Activated CD8-positive, alpha-beta T cell treated with anti-CD3 and anti-CD28 coated beads, Interleukin-2, amount 10 ng/mL, durations not matched to agents 7 days and 5 days (primary cell): ENCODE results near the gene STARD5. TPM values are rescaled to one million over a fixed set of nuclear protein-coding genes. Genes with fewer than 3 reads are reported as not detected.

ENCODE experiments used
- ATAC-seq: fragments of 150-1000 bp; cut with Tn5 transposase; one replicate; pipeline ENCODE4 v1.10.0; 2021; ENCODE audit warnings: moderate library complexity
- CTCF ChIA-PET: fragments of 350-600 bp; sonication (Branson Sonifier 250); formaldehyde crosslinking; loops from one replicate; lab custom pipeline; 2021; ENCODE audit warnings: antibody characterized with exemption; lab: Charles Lee
- POLR2A ChIA-PET: fragments of 350-600 bp; sonication (Branson Sonifier 250); formaldehyde crosslinking; loops from one replicate; lab custom pipeline; 2021; ENCODE audit warnings: antibody characterized with exemption; lab: Charles Lee
- DNase-seq: peaks from one replicate; pipeline ENCODE4 v3.0.0-alpha.2; 2020
- H3K27ac Mint-ChIP-seq: one replicate; pipeline ENCODE4 v1.8.0; 2021; ENCODE audit warnings: mild to moderate bottlenecking, mixed read lengths
- H3K27me3 Mint-ChIP-seq: one replicate; pipeline ENCODE4 v1.8.0; 2021; ENCODE audit warnings: low read depth, mixed read lengths
- H3K36me3 Mint-ChIP-seq: one replicate; pipeline ENCODE4 v1.8.0; 2021; ENCODE audit warnings: low read depth, mixed read lengths
- H3K4me1 Mint-ChIP-seq: one replicate; pipeline ENCODE4 v1.8.0; 2021; ENCODE audit warnings: low read depth, mixed read lengths
- H3K4me3 Mint-ChIP-seq: one replicate; pipeline ENCODE4 v1.8.0; 2021; ENCODE audit warnings: mild to moderate bottlenecking, mixed read lengths
- H3K9me3 Mint-ChIP-seq: one replicate; pipeline ENCODE4 v1.8.0; 2022; ENCODE audit warnings: mixed read lengths; ENCODE audit not compliant: insufficient read depth
- total RNA-seq, 2 experiments: library from RNA; stranded (reverse); gene quantifications; one replicate each; pipeline ENCODE4 v1.2.3, GENCODE V29; 2021

Gene STARD5
- total RNA-seq, 2 experiments from 2014 or later: 4.9 to 5.3 TPM

GRCh38 chr15:81299156-81299555 lies 24.8 kb downstream of the STARD5 start:
- Mint-ChIP-seq H3K36me3 (peaks cover 83% of the 10 kb centered on the region), H3K27ac (peak overlapping the region; percentile 93), H3K4me3 (peak overlapping the region; percentile 99), H3K9me3 (no peaks in the 10 kb centered on the region), H3K27me3 (no peaks in the 10 kb centered on the region), H3K4me1 (peaks cover 53% of the 10 kb centered on the region)
- ATAC-seq (no peak), DNase-seq (no peak)
- CTCF ChIA-PET: interaction anchor here (1.0 to 16.6 kb wide), 9 partner anchors 8 to 102 kb away, joined by 3 to 243 read pairs (median 6); no protein-coding TSS in a partner anchor
- POLR2A ChIA-PET: interaction anchor here (0.6 to 5.2 kb wide), 7 partner anchors 7 to 299 kb away, joined by 3 to 72 read pairs (median 9); no protein-coding TSS in a partner anchor

GRCh38 chr15:81298611-81299010 lies 25.3 kb downstream of the STARD5 start:
- ATAC-seq (no peak), DNase-seq (no peak)
- Mint-ChIP-seq H3K4me3 (peak overlapping the region; percentile 99), H3K36me3 (peaks cover 77% of the 10 kb centered on the region), H3K27ac (peak overlapping the region; percentile 93), H3K27me3 (no peaks in the 10 kb centered on the region), H3K4me1 (peaks cover 53% of the 10 kb centered on the region), H3K9me3 (no peaks in the 10 kb centered on the region)
- ChIA-PET POLR2A (interaction anchor here (0.6 to 5.2 kb wide), 7 partner anchors 7 to 33 kb away, joined by 4 to 72 read pairs (median 9); no protein-coding TSS in a partner anchor), CTCF (interaction anchor here (1.0 to 16.6 kb wide), 8 partner anchors 8 to 103 kb away, joined by 3 to 243 read pairs (median 6); no protein-coding TSS in a partner anchor)

DNA sequence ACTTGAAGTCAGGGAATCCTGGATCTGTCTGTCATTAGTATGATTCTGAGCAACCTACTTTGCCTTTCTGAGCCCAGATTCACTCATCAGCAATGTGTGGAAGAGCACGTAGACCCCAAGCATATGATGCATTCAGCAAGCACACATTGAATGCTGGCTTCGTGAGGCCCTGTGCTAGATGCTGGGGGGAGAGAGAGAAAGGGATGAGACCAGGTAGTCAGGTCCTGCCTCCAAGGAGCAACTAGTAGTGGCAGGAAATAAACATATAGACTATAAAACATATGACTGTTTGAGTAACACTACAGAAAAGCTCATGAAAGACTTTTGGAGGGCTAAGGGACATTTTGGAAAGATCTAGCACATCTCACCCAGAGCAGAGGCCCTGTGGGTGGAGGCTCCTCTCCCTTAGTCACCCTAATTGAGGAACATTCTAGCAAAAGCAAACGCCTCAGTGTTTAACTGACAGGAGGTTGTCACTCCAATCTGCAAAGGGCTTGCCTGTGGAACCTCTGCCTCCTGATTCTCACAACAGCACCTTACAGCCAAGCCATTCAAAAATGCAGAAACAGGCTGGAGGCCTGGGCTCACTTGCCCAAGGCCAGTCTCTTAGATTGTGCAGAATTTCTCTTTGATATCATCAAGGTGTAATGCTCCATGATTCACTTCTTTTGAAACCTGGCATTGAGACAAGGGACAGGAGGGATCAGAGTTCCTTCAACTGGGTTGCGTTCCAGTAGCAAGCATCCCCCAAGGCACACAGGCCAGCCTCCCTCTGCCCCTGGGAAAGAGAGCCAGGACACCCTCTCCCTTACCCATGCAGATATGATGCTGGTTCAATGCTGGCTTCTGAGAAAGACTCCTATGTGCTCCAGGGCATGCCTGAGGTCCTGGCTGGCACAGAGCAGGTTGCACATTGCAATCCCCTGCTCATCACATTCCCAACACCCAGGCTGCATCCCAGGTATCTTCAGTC lies 26.1 kb downstream of the STARD5 start:
- Mint-ChIP-seq H3K27me3 (no peaks in the 10 kb centered on the region), H3K9me3 (no peaks in the 10 kb centered on the region), H3K4me3 (peak overlapping the region; percentile 99), H3K4me1 (peaks cover 53% of the 10 kb centered on the region), H3K36me3 (peaks cover 70% of the 10 kb centered on the region), H3K27ac (peak overlapping the region; percentile 93)
- no peak for DNase-seq
- ATAC-seq: no peak
- ChIA-PET POLR2A (interaction anchor here (0.6 to 8.9 kb wide), 6 partner anchors 10 to 1240 kb away, joined by 3 to 117 read pairs (median 6); no protein-coding TSS in a partner anchor), CTCF (interaction anchor here (1.0 to 16.6 kb wide), 8 partner anchors 9 to 104 kb away, joined by 3 to 243 read pairs (median 6); no protein-coding TSS in a partner anchor)

DNA sequence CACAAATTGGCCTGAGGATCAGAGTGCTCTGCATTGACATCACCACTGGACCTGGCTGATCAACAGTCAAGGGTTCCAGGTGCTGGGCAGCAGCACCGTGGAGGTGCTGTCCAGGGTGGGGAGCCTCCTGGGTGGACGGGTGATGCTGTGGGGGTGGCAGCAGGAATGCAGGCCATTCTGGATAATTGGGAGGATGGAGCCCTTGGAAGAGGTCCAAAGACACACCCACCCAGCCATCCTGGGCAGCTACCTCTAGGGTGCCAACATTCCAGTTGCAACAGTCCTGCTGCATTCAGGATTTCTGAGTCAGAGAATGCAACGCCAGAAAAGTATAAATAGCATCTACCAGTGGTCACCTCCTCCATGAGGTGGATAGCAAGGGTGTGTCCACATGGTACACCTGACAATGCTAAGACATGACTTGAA lies 26.8 kb downstream of the STARD5 start:
- H3K27ac Mint-ChIP-seq: peak overlapping the region; percentile 93
- H3K4me1 Mint-ChIP-seq: peaks cover 53% of the 10 kb centered on the region
- H3K4me3 Mint-ChIP-seq: peak overlapping the region; percentile 99
- DNase-seq (no peak), ATAC-seq (no peak)
- ChIA-PET POLR2A (interaction anchor here (0.6 to 8.9 kb wide), 9 partner anchors 11 to 1241 kb away, joined by 3 to 117 read pairs (median 3); no protein-coding TSS in a partner anchor), CTCF (interaction anchor here (1.0 to 16.6 kb wide), 9 partner anchors 10 to 31 kb away, joined by 3 to 243 read pairs (median 8); partner anchors contain the start of gene STARD5)
- peaks cover 65% of the 10 kb centered on the region for H3K36me3 Mint-ChIP-seq
- H3K9me3 Mint-ChIP-seq: no peaks in the 10 kb centered on the region
- no peaks in the 10 kb centered on the region for H3K27me3 Mint-ChIP-seq

DNA sequence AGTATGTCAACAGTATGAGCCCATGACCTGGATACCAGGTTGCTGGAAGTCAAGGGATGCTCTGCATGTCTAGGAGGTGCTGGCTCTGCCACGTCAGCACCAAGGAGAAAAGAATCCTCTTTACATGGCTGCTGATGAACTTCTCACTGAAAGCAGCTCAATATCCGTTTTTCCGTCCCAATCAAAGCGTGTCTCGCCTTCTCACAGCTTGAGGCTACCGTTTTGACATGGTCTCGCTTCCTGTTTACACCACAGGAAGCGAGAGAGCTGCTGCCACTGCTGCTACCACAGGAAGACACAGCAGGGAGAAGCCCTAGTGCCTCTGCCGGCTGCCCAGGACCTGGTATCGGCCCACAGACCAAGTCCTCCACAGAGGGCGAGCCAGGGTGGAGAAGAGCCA lies 27.3 kb downstream of the STARD5 start:
- ChIA-PET POLR2A (interaction anchor here (0.6 to 8.9 kb wide), 7 partner anchors 10 to 35 kb away, joined by 3 to 117 read pairs (median 4); no protein-coding TSS in a partner anchor), CTCF (interaction anchor here (0.9 to 16.6 kb wide), 10 partner anchors 10 to 31 kb away, joined by 3 to 243 read pairs (median 8); partner anchors contain the start of gene STARD5)
- Mint-ChIP-seq H3K4me1 (peaks cover 53% of the 10 kb centered on the region), H3K4me3 (peak overlapping the region; percentile 99), H3K27me3 (no peaks in the 10 kb centered on the region), H3K36me3 (peaks cover 60% of the 10 kb centered on the region), H3K27ac (peak overlapping the region; percentile 93), H3K9me3 (no peaks in the 10 kb centered on the region)
- DNase-seq (peak; percentile 90), ATAC-seq (peak; percentile 72)

DNA sequence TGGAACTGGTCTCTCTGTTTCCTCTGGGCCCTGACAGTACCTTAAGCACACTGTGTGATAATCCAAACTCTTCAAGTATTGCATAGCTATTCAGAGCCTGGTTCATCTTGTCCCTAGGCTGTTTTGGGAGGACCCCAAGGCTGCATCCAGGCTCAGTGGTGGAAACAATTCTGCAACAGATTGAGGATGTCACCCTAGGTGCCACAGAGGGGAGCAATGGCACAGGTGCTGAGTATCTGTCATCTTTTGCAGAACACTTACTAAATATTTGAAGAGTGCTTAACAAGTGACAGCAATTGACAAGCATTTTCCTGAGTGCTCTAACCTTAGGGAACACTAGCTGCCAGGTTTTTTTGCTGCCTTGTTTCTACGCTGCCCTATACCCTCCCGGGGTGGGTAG lies 27.8 kb downstream of the STARD5 start:
- DNase-seq (no peak), ATAC-seq (peak; percentile 0)
- POLR2A ChIA-PET: interaction anchor here (0.6 to 8.9 kb wide), 7 partner anchors 10 to 307 kb away, joined by 3 to 117 read pairs (median 4); no protein-coding TSS in a partner anchor
- CTCF ChIA-PET: interaction anchor here (0.9 to 16.6 kb wide), 11 partner anchors 10 to 31 kb away, joined by 3 to 243 read pairs (median 7); partner anchors contain the start of gene STARD5
- peaks cover 57% of the 10 kb centered on the region for H3K4me1 Mint-ChIP-seq
- H3K27me3 Mint-ChIP-seq: no peaks in the 10 kb centered on the region
- H3K27ac Mint-ChIP-seq: peak overlapping the region; percentile 93
- peak overlapping the region; percentile 99 for H3K4me3 Mint-ChIP-seq
- no peaks in the 10 kb centered on the region for H3K9me3 Mint-ChIP-seq
- peaks cover 56% of the 10 kb centered on the region for H3K36me3 Mint-ChIP-seq

GRCh38 chr15:81295486-81296121 lies 28.3 kb downstream of the STARD5 start:
- Mint-ChIP-seq H3K36me3 (peaks cover 52% of the 10 kb centered on the region), H3K4me3 (peak overlapping the region; percentile 99), H3K4me1 (peaks cover 60% of the 10 kb centered on the region), H3K27me3 (no peaks in the 10 kb centered on the region), H3K9me3 (no peaks in the 10 kb centered on the region), H3K27ac (peak overlapping the region; percentile 93)
- ChIA-PET POLR2A (interaction anchor here (0.6 to 8.9 kb wide), 4 partner anchors 9 to 307 kb away, joined by 3 to 117 read pairs (median 12); no protein-coding TSS in a partner anchor), CTCF (interaction anchor here (0.6 to 16.6 kb wide), 15 partner anchors 9 to 297 kb away, joined by 3 to 243 read pairs (median 7); partner anchors contain the start of gene STARD5)
- ATAC-seq (no peak), DNase-seq (no peak)

- ChIA-PET CTCF (interaction anchor here (0.8 to 16.6 kb wide), 11 partner anchors 8 to 287 kb away, joined by 3 to 243 read pairs (median 7); no protein-coding TSS in a partner anchor), POLR2A (interaction anchor here (1.3 to 8.9 kb wide), 6 partner anchors 6 to 294 kb away, joined by 4 to 117 read pairs (median 12); partner anchors contain the start of gene STARD5)
- ATAC-seq (peak; percentile 7), DNase-seq (peak; percentile 50)
- Mint-ChIP-seq H3K4me3 (peak overlapping the region; percentile 99), H3K27ac (peak overlapping the region; percentile 93), H3K27me3 (no peaks in the 10 kb centered on the region), H3K4me1 (peaks cover 70% of the 10 kb centered on the region), H3K9me3 (no peaks in the 10 kb centered on the region), H3K36me3 (peaks cover 42% of the 10 kb centered on the region)
Measured at GRCh38 chr15:81294516-81294880, 29.4 kb downstream of the STARD5 start.

- H3K27ac Mint-ChIP-seq: peak overlapping the region; percentile 93
- ATAC-seq: peak; percentile 66
- H3K4me1 Mint-ChIP-seq: peaks cover 73% of the 10 kb centered on the region
- no peaks in the 10 kb centered on the region for H3K27me3 Mint-ChIP-seq
- H3K9me3 Mint-ChIP-seq: no peaks in the 10 kb centered on the region
- ChIA-PET CTCF (interaction anchor here (0.8 to 16.6 kb wide), 9 partner anchors 10 to 138 kb away, joined by 3 to 243 read pairs (median 7); no protein-coding TSS in a partner anchor), POLR2A (interaction anchor here (1.0 to 8.9 kb wide), 8 partner anchors 7 to 303 kb away, joined by 3 to 117 read pairs (median 8); partner anchors contain the start of gene STARD5)
- peak overlapping the region; percentile 99 for H3K4me3 Mint-ChIP-seq
- H3K36me3 Mint-ChIP-seq: peaks cover 39% of the 10 kb centered on the region
- peak; percentile 87 for DNase-seq
Measured at GRCh38 chr15:81293728-81294515, 30.0 kb downstream of the STARD5 start.
